ENCODE measurements around the gene DTX3.

GRCh38 chr12:57606399-57606798, 1.8 kb downstream of the DTX3 start:
- no peak for TF ChIP-seq CTCF (conservative IDR thresholded peaks at IDR 0.05; ENCODE audit: low read depth, low read length)
- TF ChIP-seq EZH2 (IDR thresholded peaks at IDR 0.05; ENCODE audit: borderline replicate concordance, low read depth, low read length, poor library complexity, severe bottlenecking): no peak
